ENCODE results near the gene MANSC1. TPM values are rescaled to one million over a fixed set of nuclear protein-coding genes. Genes with fewer than 3 reads are reported as not detected.

Gene MANSC1
- total and polyA plus RNA-seq, 2 of the 13 experiments (the other 11 are each of a cell fraction or from before 2014, with no cell fraction given): 1.9 to 4.2 TPM

DNA sequence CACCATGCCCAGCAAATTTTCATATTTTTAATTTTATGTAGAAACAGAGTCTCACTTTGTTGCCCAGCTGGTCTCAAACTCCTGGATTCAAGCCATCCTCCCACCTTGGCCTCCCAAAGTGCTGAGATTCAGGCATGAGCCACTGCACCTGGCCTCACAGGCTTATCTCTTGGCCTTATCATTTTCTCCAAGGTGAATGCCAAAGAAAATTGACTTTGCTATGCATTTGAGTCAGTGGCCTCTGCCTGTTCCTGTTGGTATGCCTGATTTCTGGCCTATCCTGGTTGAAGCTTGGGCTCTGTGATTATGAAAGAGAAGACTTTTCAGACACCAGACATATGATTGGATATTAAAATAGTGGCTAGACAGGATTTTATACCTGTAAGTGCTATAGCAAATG, 34.2 kb downstream of the MANSC1 start:
- Histone ChIP-seq H3K79me2 (ENCODE audit: insufficient read depth, low read length) (no peaks in the 10 kb centered on the region), H3K4me3 (replicated peaks in 1 of 3; ENCODE audit: insufficient read depth in 1 of 3, low read depth in 2 of 3, low read length in 3 of 3) (no peak overlapping the region), H3K27me3 (ENCODE audit: control insufficient read depth in 1 of 2, insufficient read depth in 2 of 2, low read length in 2 of 2) (no peaks in the 10 kb centered on the region), H3K9me3 (ENCODE audit: low read length) (no peaks in the 10 kb centered on the region), H4K20me1 (ENCODE audit: insufficient read depth, low read length) (no peaks in the 10 kb centered on the region), H3K27ac (ENCODE audit: extremely low read length, insufficient read depth, low read length) (peak overlapping the region; percentile 13), H3K36me3 (replicated peaks in 1 of 2; ENCODE audit: control insufficient read depth in 1 of 2, insufficient read depth in 2 of 2, low read length in 2 of 2) (no peaks in the 10 kb centered on the region), H2AFZ (ENCODE audit: low read length) (no peak overlapping the region), H3K4me1 (ENCODE audit: insufficient read depth, low read length) (peaks cover 71% of the 10 kb centered on the region), H3K9ac (ENCODE audit: insufficient read depth, low read depth, low read length) (peak overlapping the region; percentile 22; the same call in 1 of the 2 replicates), H3K4me2 (ENCODE audit: low read depth, low read length) (no peak overlapping the region)
- DNase-seq (ENCODE audit: low spot score) (no peak), ATAC-seq (no peak), FAIRE-seq (no peak)
- in situ Hi-C loops (cut with HindIII; ENCODE audit: extremely low pct_ligation_motif_present, low pct_unique_long_range_greater_than_20kb) (loop anchor here (25.0 kb wide), 1 partner anchor 754 kb away; no protein-coding TSS in a partner anchor), intact Hi-C loops (cut with micrococcal nuclease; ENCODE audit: unreplicated experiment) (no loop called here)
- TF ChIP-seq, protein P1, sequence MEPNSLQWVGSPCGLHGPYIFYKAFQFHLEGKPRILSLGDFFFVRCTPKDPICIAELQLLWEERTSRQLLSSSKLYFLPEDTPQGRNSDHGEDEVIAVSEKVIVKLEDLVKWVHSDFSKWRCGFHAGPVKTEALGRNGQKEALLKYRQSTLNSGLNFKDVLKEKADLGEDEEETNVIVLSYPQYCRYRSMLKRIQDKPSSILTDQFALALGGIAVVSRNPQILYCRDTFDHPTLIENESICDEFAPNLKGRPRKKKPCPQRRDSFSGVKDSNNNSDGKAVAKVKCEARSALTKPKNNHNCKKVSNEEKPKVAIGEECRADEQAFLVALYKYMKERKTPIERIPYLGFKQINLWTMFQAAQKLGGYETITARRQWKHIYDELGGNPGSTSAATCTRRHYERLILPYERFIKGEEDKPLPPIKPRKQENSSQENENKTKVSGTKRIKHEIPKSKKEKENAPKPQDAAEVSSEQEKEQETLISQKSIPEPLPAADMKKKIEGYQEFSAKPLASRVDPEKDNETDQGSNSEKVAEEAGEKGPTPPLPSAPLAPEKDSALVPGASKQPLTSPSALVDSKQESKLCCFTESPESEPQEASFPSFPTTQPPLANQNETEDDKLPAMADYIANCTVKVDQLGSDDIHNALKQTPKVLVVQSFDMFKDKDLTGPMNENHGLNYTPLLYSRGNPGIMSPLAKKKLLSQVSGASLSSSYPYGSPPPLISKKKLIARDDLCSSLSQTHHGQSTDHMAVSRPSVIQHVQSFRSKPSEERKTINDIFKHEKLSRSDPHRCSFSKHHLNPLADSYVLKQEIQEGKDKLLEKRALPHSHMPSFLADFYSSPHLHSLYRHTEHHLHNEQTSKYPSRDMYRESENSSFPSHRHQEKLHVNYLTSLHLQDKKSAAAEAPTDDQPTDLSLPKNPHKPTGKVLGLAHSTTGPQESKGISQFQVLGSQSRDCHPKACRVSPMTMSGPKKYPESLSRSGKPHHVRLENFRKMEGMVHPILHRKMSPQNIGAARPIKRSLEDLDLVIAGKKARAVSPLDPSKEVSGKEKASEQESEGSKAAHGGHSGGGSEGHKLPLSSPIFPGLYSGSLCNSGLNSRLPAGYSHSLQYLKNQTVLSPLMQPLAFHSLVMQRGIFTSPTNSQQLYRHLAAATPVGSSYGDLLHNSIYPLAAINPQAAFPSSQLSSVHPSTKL (CRISPR knock-in tag; IDR thresholded peaks at IDR 0.05): no peak
- TF ChIP-seq RARG (CRISPR knock-in tag; IDR thresholded peaks at IDR 0.05; ENCODE audit: low read depth): no peak
- no peak for TF ChIP-seq NFYC (CRISPR knock-in tag; IDR thresholded peaks at IDR 0.05)
- TF ChIP-seq, protein P2, sequence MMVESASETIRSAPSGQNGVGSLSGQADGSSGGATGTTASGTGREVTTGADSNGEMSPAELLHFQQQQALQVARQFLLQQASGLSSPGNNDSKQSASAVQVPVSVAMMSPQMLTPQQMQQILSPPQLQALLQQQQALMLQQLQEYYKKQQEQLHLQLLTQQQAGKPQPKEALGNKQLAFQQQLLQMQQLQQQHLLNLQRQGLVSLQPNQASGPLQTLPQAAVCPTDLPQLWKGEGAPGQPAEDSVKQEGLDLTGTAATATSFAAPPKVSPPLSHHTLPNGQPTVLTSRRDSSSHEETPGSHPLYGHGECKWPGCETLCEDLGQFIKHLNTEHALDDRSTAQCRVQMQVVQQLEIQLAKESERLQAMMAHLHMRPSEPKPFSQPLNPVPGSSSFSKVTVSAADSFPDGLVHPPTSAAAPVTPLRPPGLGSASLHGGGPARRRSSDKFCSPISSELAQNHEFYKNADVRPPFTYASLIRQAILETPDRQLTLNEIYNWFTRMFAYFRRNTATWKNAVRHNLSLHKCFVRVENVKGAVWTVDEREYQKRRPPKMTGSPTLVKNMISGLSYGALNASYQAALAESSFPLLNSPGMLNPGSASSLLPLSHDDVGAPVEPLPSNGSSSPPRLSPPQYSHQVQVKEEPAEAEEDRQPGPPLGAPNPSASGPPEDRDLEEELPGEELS (CRISPR knock-in tag; IDR thresholded peaks at IDR 0.05): no peak
- no peak for TF ChIP-seq TOE1 (CRISPR knock-in tag; IDR thresholded peaks at IDR 0.05)
- no peak for TF ChIP-seq TSC22D2 (CRISPR knock-in tag; IDR thresholded peaks at IDR 0.05; ENCODE audit: borderline replicate concordance)
- TF ChIP-seq ZNF547 (CRISPR knock-in tag; IDR thresholded peaks at IDR 0.05): no peak
- ChIA-PET CTCF (ENCODE audit: low intra/inter-chr PET ratio, low total read pairs) (no interaction called here), POLR2A (no interaction called here)
- no TSS peak for BruUV-seq (replicated peaks)

Measured in HepG2 (cell line).